ENCODE results near the gene MAPK12.

DNA sequence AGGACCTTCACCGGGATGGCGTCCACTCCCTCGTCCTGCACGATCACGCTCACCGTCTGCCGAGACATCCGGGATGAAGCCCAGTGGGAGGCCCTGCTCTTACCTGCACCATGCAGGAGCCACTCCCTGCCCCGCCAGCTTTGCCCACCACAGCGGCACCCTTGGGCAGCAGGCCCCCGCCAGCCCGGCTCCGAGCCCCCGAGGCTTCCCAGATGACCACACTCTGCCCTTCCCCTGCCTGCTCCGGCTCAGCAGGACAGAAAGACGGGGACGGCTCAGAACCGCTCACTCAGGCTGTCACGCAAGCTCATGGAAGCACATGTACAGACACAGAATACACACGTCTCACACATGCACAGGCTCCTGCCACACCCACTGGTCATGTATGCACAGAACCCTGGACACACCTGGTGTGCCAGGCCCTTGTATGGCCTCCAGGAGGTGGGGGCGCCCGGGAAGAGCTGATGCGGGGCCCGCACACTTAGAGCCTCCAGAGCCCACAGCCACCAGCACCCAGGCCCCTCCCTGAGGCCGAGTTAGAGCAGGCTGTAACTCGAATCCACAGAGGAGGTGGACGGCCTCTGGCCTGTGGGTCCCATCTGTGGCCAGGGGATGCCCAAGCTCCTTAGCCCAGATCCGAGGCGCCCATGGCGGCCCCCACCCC is 17.6 kb upstream of the MAPK12 start:
- TF ChIP-seq, protein P1, sequence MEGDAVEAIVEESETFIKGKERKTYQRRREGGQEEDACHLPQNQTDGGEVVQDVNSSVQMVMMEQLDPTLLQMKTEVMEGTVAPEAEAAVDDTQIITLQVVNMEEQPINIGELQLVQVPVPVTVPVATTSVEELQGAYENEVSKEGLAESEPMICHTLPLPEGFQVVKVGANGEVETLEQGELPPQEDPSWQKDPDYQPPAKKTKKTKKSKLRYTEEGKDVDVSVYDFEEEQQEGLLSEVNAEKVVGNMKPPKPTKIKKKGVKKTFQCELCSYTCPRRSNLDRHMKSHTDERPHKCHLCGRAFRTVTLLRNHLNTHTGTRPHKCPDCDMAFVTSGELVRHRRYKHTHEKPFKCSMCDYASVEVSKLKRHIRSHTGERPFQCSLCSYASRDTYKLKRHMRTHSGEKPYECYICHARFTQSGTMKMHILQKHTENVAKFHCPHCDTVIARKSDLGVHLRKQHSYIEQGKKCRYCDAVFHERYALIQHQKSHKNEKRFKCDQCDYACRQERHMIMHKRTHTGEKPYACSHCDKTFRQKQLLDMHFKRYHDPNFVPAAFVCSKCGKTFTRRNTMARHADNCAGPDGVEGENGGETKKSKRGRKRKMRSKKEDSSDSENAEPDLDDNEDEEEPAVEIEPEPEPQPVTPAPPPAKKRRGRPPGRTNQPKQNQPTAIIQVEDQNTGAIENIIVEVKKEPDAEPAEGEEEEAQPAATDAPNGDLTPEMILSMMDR (IDR thresholded peaks at IDR 0.05) = no peak
- TF ChIP-seq POLR2A (IDR thresholded peaks at IDR 0.05) (no peak), POLR2AphosphoS5 (IDR thresholded peaks at IDR 0.05) (no peak)
